HEK293 (cell line): ENCODE measurements around the gene KRTAP12-1.

ENCODE experiments used
- CTCF ChIA-PET: fragments of 350-600 bp; formaldehyde crosslinking; extraction: SDS; loops from one replicate; lab custom pipeline; 2021; ENCODE audit warnings: antibody characterized with exemption; lab: Yijun Ruan, JAX
- POLR2A ChIA-PET: fragments of 300-600 bp; formaldehyde crosslinking; extraction: SDS; loops from one replicate; lab custom pipeline; 2020; ENCODE audit warnings: antibody characterized with exemption, inconsistent platforms; lab: Yijun Ruan, JAX
- H3K27ac ChIP-seq: fragments of 200-500 bp; sonication (Bioruptor generic); 2 replicates; pipeline ENCODE4 v1.5.1; 2014; ENCODE audit warnings: low read depth, low read length, control low read depth, inconsistent platforms; ENCODE audit errors: extremely low read depth
- H3K36me3 ChIP-seq, 2 experiments: fragments of 200-500 bp in 1 of 2; sonication (Bioruptor generic) in 1 of 2; 1 replicate in 1 of 2; 2 replicates in 1 of 2; pipeline ENCODE4 v1.5.1; 2014 to 2017; ENCODE audit warnings: inconsistent platforms in 2 of 2, low read length in 2 of 2; ENCODE audit not compliant: control insufficient read depth in 2 of 2, insufficient read depth in 1 of 2
- H3K4me1 ChIP-seq: fragments of 200-500 bp; sonication (Bioruptor generic); 2 replicates; pipeline ENCODE4 v1.5.1; 2014; ENCODE audit warnings: mild to moderate bottlenecking, low read length, inconsistent platforms; ENCODE audit not compliant: control insufficient read depth, insufficient read depth
- H3K4me3 ChIP-seq: 2 replicates; pipeline ENCODE4 v1.5.1; 2011; ENCODE audit warnings: low read depth, mild to moderate bottlenecking, control low read depth, low read length, moderate library complexity
- H3K9me3 ChIP-seq: fragments of 200-500 bp; sonication (Bioruptor generic); 2 replicates; pipeline ENCODE4 v1.5.1; 2014; ENCODE audit warnings: low read depth, low read length, inconsistent platforms; ENCODE audit not compliant: control insufficient read depth, insufficient read depth
- KLF1 ChIP-seq: fragments of 450-650 bp; formaldehyde crosslinking; IDR thresholded peaks from 2 replicates; pipeline ENCODE4 v1.5.1; 2016; ENCODE audit warnings: missing biosample characterization, missing genetic modification characterization
- KLF16 ChIP-seq: fragments of 450-650 bp; formaldehyde crosslinking; IDR thresholded peaks from 2 replicates; pipeline ENCODE4 v1.5.1; 2017; ENCODE audit warnings: missing biosample characterization, missing genetic modification characterization
- YY1 ChIP-seq: fragments of 450-650 bp; formaldehyde crosslinking; IDR thresholded peaks from 2 replicates; pipeline ENCODE4 v1.5.1; 2018; ENCODE audit warnings: missing biosample characterization, missing genetic modification characterization
- YY2 ChIP-seq: fragments of 450-650 bp; formaldehyde crosslinking; IDR thresholded peaks from 2 replicates; pipeline ENCODE4 v1.5.1; 2016; ENCODE audit warnings: missing biosample characterization, missing genetic modification characterization
- ZBTB6 ChIP-seq: fragments of 450-650 bp; formaldehyde crosslinking; IDR thresholded peaks from 2 replicates; pipeline ENCODE4 v1.5.1; 2017; ENCODE audit warnings: missing biosample characterization, missing genetic modification characterization
- ZNF112 ChIP-seq: fragments of 450-650 bp; formaldehyde crosslinking; IDR thresholded peaks from 2 replicates; pipeline ENCODE4 v1.5.0; 2017; ENCODE audit warnings: missing biosample characterization, missing genetic modification characterization
- ZNF148 ChIP-seq: fragments of 450-650 bp; formaldehyde crosslinking; IDR thresholded peaks from 2 replicates; pipeline ENCODE4 v1.5.0; 2017; ENCODE audit warnings: missing biosample characterization, missing genetic modification characterization, borderline replicate concordance
- ZNF157 ChIP-seq: fragments of 450-650 bp; formaldehyde crosslinking; IDR thresholded peaks from 2 replicates; pipeline ENCODE4 v1.5.1; 2016; ENCODE audit warnings: missing biosample characterization, missing genetic modification characterization
- ZNF175 ChIP-seq: fragments of 450-650 bp; formaldehyde crosslinking; IDR thresholded peaks from 2 replicates; pipeline ENCODE4 v1.5.1; 2016; ENCODE audit warnings: missing biosample characterization, missing genetic modification characterization
- ZNF239 ChIP-seq: fragments of 450-650 bp; formaldehyde crosslinking; IDR thresholded peaks from 2 replicates; pipeline ENCODE4 v1.5.1; 2016; ENCODE audit warnings: missing biosample characterization, missing genetic modification characterization
- ZNF398 ChIP-seq: fragments of 450-650 bp; formaldehyde crosslinking; IDR thresholded peaks from 2 replicates; pipeline ENCODE4 v1.5.1; 2017; ENCODE audit warnings: missing biosample characterization, missing genetic modification characterization
- ZNF488 ChIP-seq: fragments of 450-650 bp; formaldehyde crosslinking; IDR thresholded peaks from 2 replicates; pipeline ENCODE4 v1.5.1; 2016; ENCODE audit warnings: missing biosample characterization, missing genetic modification characterization
- ZNF501 ChIP-seq: fragments of 450-650 bp; formaldehyde crosslinking; IDR thresholded peaks from 2 replicates; pipeline ENCODE4 v1.5.1; 2016; ENCODE audit warnings: missing biosample characterization, missing genetic modification characterization
- ZNF560 ChIP-seq: fragments of 450-650 bp; formaldehyde crosslinking; IDR thresholded peaks from 2 replicates; pipeline ENCODE4 v1.5.1; 2017; ENCODE audit warnings: missing biosample characterization, missing genetic modification characterization, borderline replicate concordance
- ZNF76 ChIP-seq: fragments of 450-650 bp; formaldehyde crosslinking; IDR thresholded peaks from 2 replicates; pipeline ENCODE4; 2016; ENCODE audit warnings: low read depth, missing biosample characterization, missing genetic modification characterization, borderline replicate concordance
- TF ChIP-seq, protein P1 (sequence below): fragments of 450-650 bp; formaldehyde crosslinking; conservative IDR thresholded peaks from 2 replicates; pipeline ENCODE4 v1.5.1; 2016; ENCODE audit warnings: low read depth, missing biosample characterization, missing genetic modification characterization
- TF ChIP-seq, protein P2 (sequence below): fragments of 450-650 bp; formaldehyde crosslinking; IDR thresholded peaks from 2 replicates; pipeline ENCODE4 v1.5.1; 2016; ENCODE audit warnings: missing biosample characterization, missing genetic modification characterization

The KRTAP12-1 gene

DNA sequence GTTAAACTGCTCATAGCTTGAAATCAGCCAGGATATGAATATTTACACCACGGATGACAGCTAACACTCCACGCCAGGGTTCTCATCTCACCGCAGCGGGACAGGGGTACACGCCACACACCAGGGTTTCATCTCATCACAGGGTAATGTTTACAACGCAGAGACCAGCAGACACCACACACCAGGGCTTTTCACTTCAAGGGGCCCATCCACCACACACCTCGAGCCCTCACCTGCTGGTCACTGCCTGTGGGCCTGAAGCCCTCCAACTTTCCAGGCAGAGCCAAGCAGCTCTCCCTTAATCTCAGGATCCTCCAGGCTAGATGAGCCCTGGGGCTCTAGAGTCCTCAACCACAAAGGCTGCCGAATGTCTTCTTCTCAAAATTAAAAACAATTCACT lies 13.7 kb upstream of the KRTAP12-1 start:
- ChIA-PET CTCF (interaction anchor here (1.1 kb wide), 1 partner anchor 8 kb away, joined by 3 read pairs; no protein-coding TSS in a partner anchor), POLR2A (no interaction called here)
- TF ChIP-seq KLF16 (tag by site-specific recombination) (no peak), ZNF112 (tag by site-specific recombination) (no peak), YY1 (tag by site-specific recombination) (no peak)
- TF ChIP-seq, protein P1, sequence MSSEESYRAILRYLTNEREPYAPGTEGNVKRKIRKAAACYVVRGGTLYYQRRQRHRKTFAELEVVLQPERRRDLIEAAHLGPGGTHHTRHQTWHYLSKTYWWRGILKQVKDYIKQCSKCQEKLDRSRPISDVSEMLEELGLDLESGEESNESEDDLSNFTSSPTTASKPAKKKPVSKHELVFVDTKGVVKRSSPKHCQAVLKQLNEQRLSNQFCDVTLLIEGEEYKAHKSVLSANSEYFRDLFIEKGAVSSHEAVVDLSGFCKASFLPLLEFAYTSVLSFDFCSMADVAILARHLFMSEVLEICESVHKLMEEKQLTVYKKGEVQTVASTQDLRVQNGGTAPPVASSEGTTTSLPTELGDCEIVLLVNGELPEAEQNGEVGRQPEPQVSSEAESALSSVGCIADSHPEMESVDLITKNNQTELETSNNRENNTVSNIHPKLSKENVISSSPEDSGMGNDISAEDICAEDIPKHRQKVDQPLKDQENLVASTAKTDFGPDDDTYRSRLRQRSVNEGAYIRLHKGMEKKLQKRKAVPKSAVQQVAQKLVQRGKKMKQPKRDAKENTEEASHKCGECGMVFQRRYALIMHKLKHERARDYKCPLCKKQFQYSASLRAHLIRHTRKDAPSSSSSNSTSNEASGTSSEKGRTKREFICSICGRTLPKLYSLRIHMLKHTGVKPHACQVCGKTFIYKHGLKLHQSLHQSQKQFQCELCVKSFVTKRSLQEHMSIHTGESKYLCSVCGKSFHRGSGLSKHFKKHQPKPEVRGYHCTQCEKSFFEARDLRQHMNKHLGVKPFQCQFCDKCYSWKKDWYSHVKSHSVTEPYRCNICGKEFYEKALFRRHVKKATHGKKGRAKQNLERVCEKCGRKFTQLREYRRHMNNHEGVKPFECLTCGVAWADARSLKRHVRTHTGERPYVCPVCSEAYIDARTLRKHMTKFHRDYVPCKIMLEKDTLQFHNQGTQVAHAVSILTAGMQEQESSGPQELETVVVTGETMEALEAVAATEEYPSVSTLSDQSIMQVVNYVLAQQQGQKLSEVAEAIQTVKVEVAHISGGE (tag by site-specific recombination) = no peak
- no peaks in the 10 kb centered on the region; the same call in none of the 2 replicates for H3K9me3 ChIP-seq
- H3K27ac ChIP-seq = no peak overlapping the region
- H3K4me1 ChIP-seq = no peaks in the 10 kb centered on the region
- H3K4me3 ChIP-seq = no peak overlapping the region
- H3K36me3 ChIP-seq = no peaks in the 10 kb centered on the region

GRCh38 chr21:44695184-44695583 lies 13.2 kb upstream of the KRTAP12-1 start:
- TF ChIP-seq YY2 (no peak), ZNF148 (tag by site-specific recombination) (no peak), ZNF560 (tag by site-specific recombination) (no peak), KLF1 (tag by site-specific recombination) (no peak), ZNF239 (tag by site-specific recombination) (no peak), ZNF398 (tag by site-specific recombination) (no peak), ZNF501 (tag by site-specific recombination) (no peak), ZNF76 (tag by site-specific recombination) (no peak), ZBTB6 (tag by site-specific recombination) (no peak), ZNF157 (tag by site-specific recombination) (no peak), ZNF175 (tag by site-specific recombination) (no peak), ZNF488 (tag by site-specific recombination) (no peak)
- TF ChIP-seq, protein P2, sequence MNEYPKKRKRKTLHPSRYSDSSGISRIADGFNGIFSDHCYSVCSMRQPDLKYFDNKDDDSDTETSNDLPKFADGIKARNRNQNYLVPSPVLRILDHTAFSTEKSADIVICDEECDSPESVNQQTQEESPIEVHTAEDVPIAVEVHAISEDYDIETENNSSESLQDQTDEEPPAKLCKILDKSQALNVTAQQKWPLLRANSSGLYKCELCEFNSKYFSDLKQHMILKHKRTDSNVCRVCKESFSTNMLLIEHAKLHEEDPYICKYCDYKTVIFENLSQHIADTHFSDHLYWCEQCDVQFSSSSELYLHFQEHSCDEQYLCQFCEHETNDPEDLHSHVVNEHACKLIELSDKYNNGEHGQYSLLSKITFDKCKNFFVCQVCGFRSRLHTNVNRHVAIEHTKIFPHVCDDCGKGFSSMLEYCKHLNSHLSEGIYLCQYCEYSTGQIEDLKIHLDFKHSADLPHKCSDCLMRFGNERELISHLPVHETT = no peak
- POLR2A ChIA-PET = no interaction called here

More at GRCh38 chr21:44695184-44695583, 13.2 kb upstream of the KRTAP12-1 start:
- CTCF ChIA-PET = interaction anchor here (1.1 kb wide), 1 partner anchor 9 kb away, joined by 3 read pairs; no protein-coding TSS in a partner anchor
- Histone ChIP-seq H3K4me3 (no peak overlapping the region), H3K27ac (no peak overlapping the region), H3K36me3 (no peaks in the 10 kb centered on the region), H3K4me1 (no peaks in the 10 kb centered on the region), H3K9me3 (no peaks in the 10 kb centered on the region; the same call in none of the 2 replicates)
